NCI-H2196 (cell line): Measurements from ENCODE around the gene PRR11.
"Not testable (repeated sequence)": the region's sequence is repeated elsewhere in the genome, so short reads cannot be mapped to it uniquely, and the experiment has no call there.

Source experiments
- DNase-seq: peaks from one replicate; lab custom pipeline; 2025; ENCODE audit not compliant: unreplicated experiment; lab: John Stamatoyannopoulos, UW

Gene PRR11

GRCh38 chr17:59219370-59219769 is 63.8 kb downstream of the PRR11 start:
- DNase-seq, result no peak

DNA sequence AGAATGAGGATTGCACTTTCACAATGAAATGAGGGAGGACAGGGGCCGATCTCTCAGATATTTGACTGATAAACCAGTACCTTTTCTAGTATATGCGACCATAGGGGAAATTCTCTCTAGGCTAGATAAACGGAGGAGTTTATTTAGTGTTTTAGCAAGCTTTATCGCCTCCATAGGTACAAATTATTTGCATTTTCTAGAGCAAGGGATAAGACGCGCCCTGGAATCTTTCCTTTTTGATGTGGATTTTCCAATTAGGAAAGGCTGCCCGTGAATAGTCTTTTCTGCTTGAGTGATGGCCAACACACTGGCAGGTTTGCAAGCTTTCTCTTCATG is 64.4 kb downstream of the PRR11 start:
- DNase-seq, result no peak

DNA sequence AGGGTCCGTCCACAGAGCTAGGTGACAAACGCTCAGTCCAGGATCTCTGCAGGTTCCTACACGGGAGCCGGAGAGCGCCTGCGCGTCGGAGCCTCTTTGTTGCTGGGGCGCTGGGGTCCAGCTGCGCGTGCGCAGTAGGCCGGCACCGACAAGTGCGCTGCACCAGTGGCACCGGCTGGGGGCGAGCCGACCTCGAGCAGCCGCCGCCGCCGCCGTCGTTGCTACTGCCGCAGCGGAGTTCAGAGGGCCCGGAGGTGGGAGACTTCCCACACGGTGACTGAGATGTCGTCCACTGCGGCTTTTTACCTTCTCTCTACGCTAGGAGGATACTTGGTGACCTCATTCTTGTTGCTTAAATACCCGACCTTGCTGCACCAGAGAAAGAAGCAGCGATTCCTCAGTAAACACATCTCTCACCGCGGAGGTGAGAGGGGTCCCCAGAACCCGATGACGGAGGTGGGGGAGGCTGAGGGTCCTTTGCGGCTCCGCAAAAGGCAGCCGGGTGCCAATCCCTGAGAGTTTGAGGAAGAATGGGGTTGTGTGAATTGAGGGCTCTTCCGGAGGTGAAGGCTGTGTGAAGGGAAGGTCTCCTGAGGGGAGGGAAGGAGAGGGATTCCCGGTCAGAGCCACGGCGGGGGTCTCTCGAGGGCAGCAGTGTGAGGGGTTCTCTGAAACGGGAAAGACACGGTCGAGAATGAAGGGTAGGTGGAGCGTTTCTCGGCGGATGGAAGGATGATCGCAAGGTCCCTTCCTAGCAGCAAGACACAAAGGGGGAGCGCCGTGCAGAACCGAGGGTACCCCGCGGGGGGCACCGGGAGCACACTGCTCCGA is 65.0 kb downstream of the PRR11 start, which contains the start of gene GDPD1:
Gene GDPD1, plus strand, starts transcription at position 184 of the 831 bp plus-strand sequence. Its CDS starts 99 bp downstream, at position 283.
- DNase-seq, result peak; percentile 96

DNA sequence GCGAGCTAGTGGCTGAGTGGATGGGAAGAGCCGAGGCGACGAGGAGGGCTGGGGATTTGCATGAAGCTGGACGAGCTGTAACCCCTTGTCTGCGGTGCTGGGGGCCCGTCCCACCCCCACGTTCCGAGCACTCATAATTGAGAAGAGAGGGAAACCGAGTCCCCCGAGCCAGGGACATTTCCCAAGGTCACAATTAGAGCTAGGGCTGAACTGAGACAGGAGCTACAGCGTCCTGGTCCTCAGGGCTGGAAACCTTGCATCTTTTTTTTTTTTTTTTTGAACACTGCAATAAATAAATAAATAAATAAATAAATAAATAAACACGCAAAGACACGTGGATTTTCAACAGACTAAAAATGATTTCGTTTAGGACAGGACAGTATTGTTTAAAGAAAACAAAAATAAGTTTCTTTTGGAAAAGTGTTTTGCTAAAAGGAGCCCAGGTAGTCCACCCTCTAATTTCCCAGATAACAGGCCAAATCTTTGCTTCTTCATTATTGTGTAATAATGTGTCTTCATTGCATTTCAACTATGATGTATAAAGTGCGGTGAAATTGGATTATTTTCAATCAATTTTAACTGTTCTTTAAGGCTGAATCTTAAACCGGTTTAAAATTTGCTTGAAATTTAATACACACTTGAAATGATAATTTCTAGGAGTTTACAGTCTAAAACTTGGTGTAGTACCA is 65.8 kb downstream of the PRR11 start:
- DNase-seq, result no peak

- DNase-seq, result no peak
Measured at GRCh38 chr17:59223813-59224212, 68.3 kb downstream of the PRR11 start.

- not testable (repeated sequence) for DNase-seq
Measured at GRCh38 chr17:59228588-59228987, 73.0 kb downstream of the PRR11 start.

- no peak for DNase-seq
Measured at GRCh38 chr17:59230764-59231163, 75.2 kb downstream of the PRR11 start.

DNA sequence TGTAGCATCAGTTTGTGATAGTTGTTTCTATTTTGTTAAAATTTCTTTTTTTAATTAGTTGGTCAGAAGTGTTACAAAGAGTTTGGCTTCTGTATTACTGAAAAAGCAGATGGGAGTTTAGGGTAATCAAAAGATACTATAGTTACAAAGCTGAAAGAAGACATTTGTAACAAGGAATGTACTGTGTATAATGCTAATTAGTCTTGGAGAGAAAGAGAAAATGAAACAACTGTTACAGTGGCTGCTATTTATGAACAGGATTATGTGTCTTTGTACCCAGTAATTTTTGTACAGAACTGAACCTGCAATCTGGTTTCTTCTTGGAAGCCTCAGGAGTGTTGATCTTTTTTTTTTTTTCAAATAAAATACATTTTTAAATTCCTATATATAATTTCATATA is 79.1 kb downstream of the PRR11 start:
- DNase-seq, result no peak

GRCh38 chr17:59238906-59239305 is 83.4 kb downstream of the PRR11 start:
- DNase-seq, result no peak

DNA sequence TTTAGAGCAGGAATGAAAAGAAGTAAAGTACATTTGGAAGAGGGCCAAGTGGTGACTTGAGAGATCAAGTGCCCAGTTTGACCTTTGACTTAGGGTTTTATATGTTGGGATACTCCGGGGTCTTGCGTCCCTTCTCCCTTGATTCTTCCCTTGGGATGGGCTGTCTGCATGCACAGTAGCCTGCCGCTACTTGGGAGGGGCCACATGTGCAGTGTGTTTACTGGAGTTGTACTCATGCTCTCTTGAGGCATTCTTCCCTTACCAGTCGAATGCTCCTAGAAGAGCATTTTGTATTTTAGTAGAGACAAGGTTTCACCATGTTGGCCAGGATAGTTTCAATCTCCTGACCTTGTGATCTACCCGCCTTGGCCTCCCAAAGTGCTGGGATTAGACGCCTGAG is 88.5 kb downstream of the PRR11 start:
- no peak for DNase-seq
